CD14-positive monocyte (primary cell): Measurements from ENCODE around the gene POLL. TPM values are rescaled to one million over a fixed set of nuclear protein-coding genes. Genes with fewer than 3 reads are reported as not detected.

Experiments used
- DNase-seq, 3 donors: peaks; one replicate each; pipeline ENCODE4 v3.0.0-alpha.2; 2011 to 2022
- H2AFZ ChIP-seq: 2 replicates; pipeline ENCODE4 v1.6.0; 2012; ENCODE audit warnings: mild to moderate bottlenecking, low read depth, low read length, inconsistent platforms; ENCODE audit not compliant: insufficient read depth, poor library complexity, severe bottlenecking
- H3K27ac ChIP-seq, 2 donors: 1 replicate in 1 of 2; 2 replicates in 1 of 2; pipeline ENCODE4 v1.5.1; 2012 to 2013; ENCODE audit warnings: low read length in 2 of 2, control low read depth in 1 of 2, inconsistent platforms in 1 of 2, low read depth in 1 of 2, mild to moderate bottlenecking in 1 of 2
- H3K27me3 ChIP-seq, 2 donors: one replicate each; pipeline versions ENCODE4 v1.6.0 to v1.6.1; 2011 to 2013; ENCODE audit warnings: low read length in 2 of 2; ENCODE audit not compliant: control insufficient read depth in 2 of 2, insufficient read depth in 2 of 2
- H3K36me3 ChIP-seq, 2 donors: replicated peaks in 1 of 2; 1 replicate in 1 of 2; 2 replicates in 1 of 2; pipeline versions ENCODE4 v1.5.1 to v1.6.1; 2012 to 2013; ENCODE audit warnings: low read length in 2 of 2, control low read depth in 1 of 2, inconsistent platforms in 1 of 2, mild to moderate bottlenecking in 1 of 2; ENCODE audit not compliant: insufficient read depth in 2 of 2, control insufficient read depth in 1 of 2
- H3K4me1 ChIP-seq, 2 donors: 1 replicate in 1 of 2; 2 replicates in 1 of 2; pipeline versions ENCODE4 v1.5.1 to v1.6.1; 2012 to 2013; ENCODE audit warnings: low read length in 2 of 2, control low read depth in 1 of 2, inconsistent platforms in 1 of 2, mild to moderate bottlenecking in 1 of 2, moderate library complexity in 1 of 2; ENCODE audit not compliant: insufficient read depth in 2 of 2, control insufficient read depth in 1 of 2
- H3K4me2 ChIP-seq: replicated peaks from 2 replicates; pipeline ENCODE3; 2012; ENCODE audit warnings: low read length, moderate library complexity, mild to moderate bottlenecking; ENCODE audit not compliant: poor library complexity, severe bottlenecking; ENCODE audit errors: extremely low read depth
- H3K4me3 ChIP-seq, 3 experiments: fragments of 200-600 bp in 1 of 3; sonication (generic) in 1 of 3; replicated peaks in 1 of 3; 1 replicate in 2 of 3; 2 replicates in 1 of 3; pipeline ENCODE4 v1.5.1; 2011 to 2013; ENCODE audit warnings: low read length in 3 of 3, mild to moderate bottlenecking in 3 of 3, control low read depth in 2 of 3, low read depth in 2 of 3, inconsistent platforms in 1 of 3, moderate library complexity in 1 of 3
- H3K79me2 ChIP-seq: 2 replicates; pipeline ENCODE4 v1.6.0; 2012; ENCODE audit warnings: mild to moderate bottlenecking, control low read depth, inconsistent platforms, low read length, moderate library complexity; ENCODE audit not compliant: insufficient read depth
- H3K9ac ChIP-seq: 2 replicates; pipeline ENCODE4 v1.6.0; 2017; ENCODE audit warnings: low read length, mild to moderate bottlenecking; ENCODE audit not compliant: insufficient read depth, poor library complexity, severe bottlenecking
- H3K9me3 ChIP-seq, 2 donors: replicated peaks in 1 of 2; 1 replicate in 1 of 2; 2 replicates in 1 of 2; pipeline versions ENCODE4 v1.5.1 to v1.6.1; 2012 to 2013; ENCODE audit warnings: low read length in 2 of 2, control low read depth in 1 of 2; ENCODE audit not compliant: control insufficient read depth in 1 of 2, insufficient read depth in 1 of 2
- H4K20me1 ChIP-seq: 2 replicates; pipeline ENCODE4 v1.6.0; 2012; ENCODE audit warnings: mild to moderate bottlenecking, low read length, control low read depth, moderate library complexity; ENCODE audit not compliant: insufficient read depth
- H3K27ac Mint-ChIP-seq, 7 donors: one replicate each; pipeline ENCODE4 v1.8.0; 2020; ENCODE audit warnings: mild to moderate bottlenecking in 7 of 7, mixed read lengths in 7 of 7, moderate library complexity in 6 of 7, inconsistent platforms in 2 of 7
- H3K27me3 Mint-ChIP-seq, 3 donors: one replicate each; pipeline ENCODE4 v1.8.0; 2021 to 2022; ENCODE audit warnings: low read depth in 3 of 3, mild to moderate bottlenecking in 3 of 3, mixed read lengths in 3 of 3, moderate library complexity in 3 of 3, inconsistent platforms in 1 of 3
- H3K36me3 Mint-ChIP-seq, 2 donors: one replicate each; pipeline ENCODE4 v1.8.0; 2020; ENCODE audit warnings: mixed read lengths in 2 of 2, inconsistent platforms in 1 of 2, mild to moderate bottlenecking in 1 of 2
- H3K4me1 Mint-ChIP-seq: one replicate; pipeline ENCODE4 v1.8.0; 2020; ENCODE audit warnings: mild to moderate bottlenecking, mixed read lengths
- H3K4me3 Mint-ChIP-seq, 2 donors: one replicate each; pipeline ENCODE4 v1.8.0; 2020; ENCODE audit warnings: mild to moderate bottlenecking in 2 of 2, mixed read lengths in 2 of 2, moderate library complexity in 1 of 2
- H3K9me3 Mint-ChIP-seq, 7 donors: one replicate each; pipeline ENCODE4 v1.8.0; 2020 to 2022; ENCODE audit warnings: mixed read lengths in 7 of 7, mild to moderate bottlenecking in 6 of 7, moderate library complexity in 6 of 7, inconsistent platforms in 2 of 7
- WGBS: methylation state at CpG from one replicate; pipeline ENCODE4 v1.1.5; 2013; ENCODE audit warnings: missing lambda C conversion rate; ENCODE audit not compliant: insufficient coverage; 5-methylcytosine and 5-hydroxymethylcytosine counted together
- intact Hi-C, 2 donors: fragments of 100-400 bp; cut with micrococcal nuclease; formaldehyde crosslinking; loops; one replicate each; pipeline versions ENCODE4 v1.15.0 to v1.15.1; 2023
- polyA plus RNA-seq, 3 donors: library from polyadenylated mRNA; depleted of rRNA in 1 of 3; unstranded in 2 of 3; stranded (reverse) in 1 of 3; fragments of 300-500 nt in 2 of 3; fragments of >200 nt in 1 of 3; fragmentation: Illumina TruSeq in 2 of 3; gene quantifications; 1 replicate in 2 of 3; 2 replicates in 1 of 3; pipeline ENCODE4 v1.2.3, GENCODE V29; 2012 to 2021
- TF ChIP-seq, protein P1 (sequence below): fragments of 200-600 bp; IDR thresholded peaks from one replicate; pipeline ENCODE4 v1.8.0; 2022; ENCODE audit warnings: antibody characterized with exemption, mild to moderate bottlenecking

The POLL gene
- polyA plus RNA-seq, 3 donors: 9.9 to 37.0 (median 10.6) TPM

DNA sequence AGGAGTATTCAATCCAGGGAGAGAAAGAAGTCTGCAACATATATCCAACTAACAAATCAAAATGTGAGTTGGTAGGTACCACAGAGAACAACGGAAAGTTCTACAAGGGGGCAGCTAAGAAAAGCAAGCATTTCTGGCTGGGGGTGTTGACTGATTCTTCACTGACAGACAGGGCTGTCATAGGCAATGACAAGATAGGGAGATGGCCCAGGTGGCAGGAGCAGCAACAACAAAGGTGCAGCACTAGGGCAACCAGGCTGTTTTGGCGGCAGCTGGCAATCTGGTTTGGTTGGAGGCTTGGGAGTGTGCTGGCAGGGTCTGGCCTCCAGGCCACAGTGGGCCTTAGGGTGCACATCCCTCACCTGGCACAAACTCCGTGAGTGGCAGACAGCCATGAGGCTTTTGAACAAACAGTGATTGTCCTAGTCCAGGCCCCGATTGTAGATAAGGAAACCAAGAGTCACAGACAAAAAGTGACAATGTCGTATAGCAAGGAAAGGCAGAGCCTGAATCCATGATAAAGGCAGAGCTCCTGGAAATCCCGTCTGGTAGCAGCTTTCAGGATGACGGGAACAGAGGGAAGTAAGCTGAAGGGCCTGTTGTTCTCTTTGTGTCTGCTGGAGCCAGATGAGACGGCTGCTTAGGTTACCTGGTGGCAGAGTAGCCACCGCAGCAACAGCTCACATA lies 28.5 kb upstream of the POLL start:
- intact Hi-C loops: no loop called here
- Histone ChIP-seq H3K9ac (peak overlapping the region; percentile 13), H3K4me2 (no peak overlapping the region), H3K36me3 (peaks cover 20 to 74% of the 10 kb centered on the region in 2 donors), H3K4me1 (peaks cover 24 to 26% of the 10 kb centered on the region in 2 donors), H3K27ac (no peak overlapping the region), H3K9me3 (no peaks in the 10 kb centered on the region), H3K27me3 (no peaks in the 10 kb centered on the region), H2AFZ (no peak overlapping the region), H3K4me3 (no peak overlapping the region), H4K20me1 (peaks cover 27% of the 10 kb centered on the region), H3K79me2 (no peaks in the 10 kb centered on the region)
- Mint-ChIP-seq H3K4me1 (peaks cover 41% of the 10 kb centered on the region), H3K27me3 (peaks cover 0 to 2% (median 1%) of the 10 kb centered on the region in 3 donors), H3K27ac (peak overlapping the region in 1 of 7 donors; percentile 46), H3K9me3 (peaks cover 0 to 2% (median 0%) of the 10 kb centered on the region in 7 donors), H3K36me3 (peaks cover 44 to 63% of the 10 kb centered on the region in 2 donors), H3K4me3 (no peak overlapping the region)
- TF ChIP-seq, protein P1, sequence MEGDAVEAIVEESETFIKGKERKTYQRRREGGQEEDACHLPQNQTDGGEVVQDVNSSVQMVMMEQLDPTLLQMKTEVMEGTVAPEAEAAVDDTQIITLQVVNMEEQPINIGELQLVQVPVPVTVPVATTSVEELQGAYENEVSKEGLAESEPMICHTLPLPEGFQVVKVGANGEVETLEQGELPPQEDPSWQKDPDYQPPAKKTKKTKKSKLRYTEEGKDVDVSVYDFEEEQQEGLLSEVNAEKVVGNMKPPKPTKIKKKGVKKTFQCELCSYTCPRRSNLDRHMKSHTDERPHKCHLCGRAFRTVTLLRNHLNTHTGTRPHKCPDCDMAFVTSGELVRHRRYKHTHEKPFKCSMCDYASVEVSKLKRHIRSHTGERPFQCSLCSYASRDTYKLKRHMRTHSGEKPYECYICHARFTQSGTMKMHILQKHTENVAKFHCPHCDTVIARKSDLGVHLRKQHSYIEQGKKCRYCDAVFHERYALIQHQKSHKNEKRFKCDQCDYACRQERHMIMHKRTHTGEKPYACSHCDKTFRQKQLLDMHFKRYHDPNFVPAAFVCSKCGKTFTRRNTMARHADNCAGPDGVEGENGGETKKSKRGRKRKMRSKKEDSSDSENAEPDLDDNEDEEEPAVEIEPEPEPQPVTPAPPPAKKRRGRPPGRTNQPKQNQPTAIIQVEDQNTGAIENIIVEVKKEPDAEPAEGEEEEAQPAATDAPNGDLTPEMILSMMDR: no peak
- DNase-seq: no peak
- WGBS: 90% methylated on average over 7 of the region's 9 CpGs

- H3K36me3 Mint-ChIP-seq: peaks cover 43 to 63% of the 10 kb centered on the region in 2 donors
- intact Hi-C loops: no loop called here
Measured at GRCh38 chr10:101615525-101616116, 27.6 kb upstream of the POLL start.

More at GRCh38 chr10:101615525-101616116, 27.6 kb upstream of the POLL start:
- H2AFZ ChIP-seq: no peak overlapping the region
- no peak overlapping the region for H3K4me3 ChIP-seq
- peaks cover 26 to 74% of the 10 kb centered on the region in 2 donors for H3K36me3 ChIP-seq
- H3K27me3 ChIP-seq: no peaks in the 10 kb centered on the region
- no peak overlapping the region for H3K4me3 Mint-ChIP-seq
- TF ChIP-seq, protein P1: no peak
- H3K4me1 ChIP-seq: peaks cover 26 to 27% of the 10 kb centered on the region in 2 donors
- peaks cover 0 to 3% (median 1%) of the 10 kb centered on the region in 3 donors for H3K27me3 Mint-ChIP-seq
- H3K9ac ChIP-seq: no peak overlapping the region
- no peaks in the 10 kb centered on the region for H3K79me2 ChIP-seq
- H3K4me2 ChIP-seq: no peak overlapping the region
- H3K27ac Mint-ChIP-seq: peak overlapping the region in 1 of 7 donors; percentile 55
- H3K9me3 Mint-ChIP-seq: no peaks in the 10 kb centered on the region
- H3K9me3 ChIP-seq: no peaks in the 10 kb centered on the region
- H3K27ac ChIP-seq: no peak overlapping the region
- DNase-seq: no peak
- 90% methylated on average over 5 of the region's 5 CpGs for WGBS
- H4K20me1 ChIP-seq: peaks cover 27% of the 10 kb centered on the region
- H3K4me1 Mint-ChIP-seq: peaks cover 42% of the 10 kb centered on the region
